HL-60 (cell line): ENCODE data around the gene BLZF1.

Source experiments
- POLR2AphosphoS5 ChIP-seq: IDR thresholded peaks from 2 replicates; pipeline ENCODE4 v1.6.1; 2012; ENCODE audit warnings: low read depth
- TF ChIP-seq, protein P1 (sequence below): IDR thresholded peaks from one replicate; pipeline ENCODE4 v1.5.1; 2011; ENCODE audit warnings: low read length, control low read depth, inconsistent platforms; ENCODE audit not compliant: insufficient read depth
- TF ChIP-seq, protein P2 (sequence below): IDR thresholded peaks from 2 replicates; pipeline ENCODE4 v1.6.1; 2012; ENCODE audit warnings: low read depth; ENCODE audit not compliant: insufficient replicate concordance

DNA sequence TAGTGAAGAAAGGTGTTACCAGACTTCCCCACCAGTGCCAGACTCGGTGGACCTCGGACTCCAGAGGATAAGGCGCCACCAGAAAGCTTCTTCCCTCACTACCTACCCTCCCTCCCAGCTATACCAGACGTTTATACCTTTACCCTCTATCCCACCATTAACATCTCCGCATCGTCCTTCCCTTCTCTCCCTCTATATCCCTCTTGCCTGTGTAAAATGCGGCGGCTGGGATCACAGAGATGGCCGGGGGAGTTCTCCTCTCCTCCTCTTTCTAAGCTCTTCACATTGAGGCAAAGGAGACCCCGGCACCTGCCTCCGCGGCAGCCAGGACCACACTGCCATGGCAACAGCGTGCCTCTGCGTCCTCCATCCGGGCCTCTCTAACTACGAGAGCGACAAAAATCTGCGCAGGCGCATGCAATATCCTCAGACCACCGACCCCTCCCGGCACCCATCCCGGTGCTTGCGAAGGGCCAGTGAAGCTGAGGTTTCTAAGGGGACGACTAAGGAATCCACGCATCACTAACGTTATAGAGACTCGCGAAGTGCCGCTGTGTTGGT is 59.2 kb downstream of the BLZF1 start, which contains the start of gene CCDC181:
- TF ChIP-seq, protein P1, sequence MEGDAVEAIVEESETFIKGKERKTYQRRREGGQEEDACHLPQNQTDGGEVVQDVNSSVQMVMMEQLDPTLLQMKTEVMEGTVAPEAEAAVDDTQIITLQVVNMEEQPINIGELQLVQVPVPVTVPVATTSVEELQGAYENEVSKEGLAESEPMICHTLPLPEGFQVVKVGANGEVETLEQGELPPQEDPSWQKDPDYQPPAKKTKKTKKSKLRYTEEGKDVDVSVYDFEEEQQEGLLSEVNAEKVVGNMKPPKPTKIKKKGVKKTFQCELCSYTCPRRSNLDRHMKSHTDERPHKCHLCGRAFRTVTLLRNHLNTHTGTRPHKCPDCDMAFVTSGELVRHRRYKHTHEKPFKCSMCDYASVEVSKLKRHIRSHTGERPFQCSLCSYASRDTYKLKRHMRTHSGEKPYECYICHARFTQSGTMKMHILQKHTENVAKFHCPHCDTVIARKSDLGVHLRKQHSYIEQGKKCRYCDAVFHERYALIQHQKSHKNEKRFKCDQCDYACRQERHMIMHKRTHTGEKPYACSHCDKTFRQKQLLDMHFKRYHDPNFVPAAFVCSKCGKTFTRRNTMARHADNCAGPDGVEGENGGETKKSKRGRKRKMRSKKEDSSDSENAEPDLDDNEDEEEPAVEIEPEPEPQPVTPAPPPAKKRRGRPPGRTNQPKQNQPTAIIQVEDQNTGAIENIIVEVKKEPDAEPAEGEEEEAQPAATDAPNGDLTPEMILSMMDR: no peak
- TF ChIP-seq, protein P2, sequence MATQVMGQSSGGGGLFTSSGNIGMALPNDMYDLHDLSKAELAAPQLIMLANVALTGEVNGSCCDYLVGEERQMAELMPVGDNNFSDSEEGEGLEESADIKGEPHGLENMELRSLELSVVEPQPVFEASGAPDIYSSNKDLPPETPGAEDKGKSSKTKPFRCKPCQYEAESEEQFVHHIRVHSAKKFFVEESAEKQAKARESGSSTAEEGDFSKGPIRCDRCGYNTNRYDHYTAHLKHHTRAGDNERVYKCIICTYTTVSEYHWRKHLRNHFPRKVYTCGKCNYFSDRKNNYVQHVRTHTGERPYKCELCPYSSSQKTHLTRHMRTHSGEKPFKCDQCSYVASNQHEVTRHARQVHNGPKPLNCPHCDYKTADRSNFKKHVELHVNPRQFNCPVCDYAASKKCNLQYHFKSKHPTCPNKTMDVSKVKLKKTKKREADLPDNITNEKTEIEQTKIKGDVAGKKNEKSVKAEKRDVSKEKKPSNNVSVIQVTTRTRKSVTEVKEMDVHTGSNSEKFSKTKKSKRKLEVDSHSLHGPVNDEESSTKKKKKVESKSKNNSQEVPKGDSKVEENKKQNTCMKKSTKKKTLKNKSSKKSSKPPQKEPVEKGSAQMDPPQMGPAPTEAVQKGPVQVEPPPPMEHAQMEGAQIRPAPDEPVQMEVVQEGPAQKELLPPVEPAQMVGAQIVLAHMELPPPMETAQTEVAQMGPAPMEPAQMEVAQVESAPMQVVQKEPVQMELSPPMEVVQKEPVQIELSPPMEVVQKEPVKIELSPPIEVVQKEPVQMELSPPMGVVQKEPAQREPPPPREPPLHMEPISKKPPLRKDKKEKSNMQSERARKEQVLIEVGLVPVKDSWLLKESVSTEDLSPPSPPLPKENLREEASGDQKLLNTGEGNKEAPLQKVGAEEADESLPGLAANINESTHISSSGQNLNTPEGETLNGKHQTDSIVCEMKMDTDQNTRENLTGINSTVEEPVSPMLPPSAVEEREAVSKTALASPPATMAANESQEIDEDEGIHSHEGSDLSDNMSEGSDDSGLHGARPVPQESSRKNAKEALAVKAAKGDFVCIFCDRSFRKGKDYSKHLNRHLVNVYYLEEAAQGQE: no peak
- TF ChIP-seq POLR2AphosphoS5: no peak
